Panc1 (cell line): ENCODE measurements around the gene KCNMA1. TPM values are rescaled to one million over a fixed set of nuclear protein-coding genes. Genes with fewer than 3 reads are reported as not detected.

Experiments
- ATAC-seq: fragments of 200-7000 bp; cut with Tn5 transposase; 2 replicates; pipeline ENCODE4 v1.9.1; 2020; ENCODE audit warnings: mild to moderate bottlenecking, moderate library complexity
- BruUV-seq: library from RNA; stranded (reverse); fragments of 400-500 nt; replicated peaks from 2 replicates; lab custom pipeline; 2021; lab: Mats Ljungman, UMichigan
- CTCF ChIA-PET: fragments of 300-600 bp; sonication (Branson Sonifier 250); formaldehyde crosslinking; loops from one replicate; lab custom pipeline; 2022; ENCODE audit warnings: antibody characterized with exemption; lab: Charles Lee
- POLR2A ChIA-PET: fragments of 300-600 bp; sonication (Branson Sonifier 250); formaldehyde crosslinking; loops from one replicate; lab custom pipeline; 2022; ENCODE audit warnings: antibody characterized with exemption; lab: Charles Lee
- DNase-seq: peaks from one replicate; pipeline ENCODE4 v3.0.0-alpha.2; 2010; ENCODE audit warnings: low read depth, low spot score
- H3K27ac ChIP-seq: 2 replicates; pipeline ENCODE4 v1.5.1; 2011; ENCODE audit warnings: mild to moderate bottlenecking, low read length, inconsistent platforms
- H3K27me3 ChIP-seq: fragments of 200-500 bp; sonication (Bioruptor generic); 2 replicates; pipeline ENCODE4 v1.6.0; 2014; ENCODE audit warnings: low read length, inconsistent platforms; ENCODE audit not compliant: control insufficient read depth, insufficient read depth
- H3K36me3 ChIP-seq: fragments of 200-500 bp; sonication (Bioruptor generic); 2 replicates; pipeline ENCODE4 v1.5.1; 2014; ENCODE audit warnings: inconsistent platforms, mild to moderate bottlenecking, low read length, moderate library complexity; ENCODE audit not compliant: control insufficient read depth, insufficient read depth
- H3K4me1 ChIP-seq: 2 replicates; pipeline ENCODE4 v1.5.1; 2011; ENCODE audit warnings: inconsistent platforms, mild to moderate bottlenecking, low read length, moderate library complexity; ENCODE audit not compliant: control insufficient read depth, insufficient read depth
- H3K4me3 ChIP-seq, 2 experiments: 2 replicates each; pipeline ENCODE4 v1.5.1; 2011 to 2012; ENCODE audit warnings: low read depth in 2 of 2, low read length in 2 of 2, mild to moderate bottlenecking in 2 of 2, inconsistent platforms in 1 of 2, moderate library complexity in 1 of 2
- H3K9me3 ChIP-seq: fragments of 200-500 bp; sonication (Bioruptor generic); 2 replicates; pipeline ENCODE4 v1.5.1; 2014; ENCODE audit warnings: low read depth, mild to moderate bottlenecking, inconsistent platforms, low read length, moderate library complexity; ENCODE audit not compliant: control insufficient read depth, insufficient read depth
- POLR2AphosphoS5 ChIP-seq: IDR thresholded peaks from 2 replicates; pipeline ENCODE4 v1.6.1; 2012; ENCODE audit warnings: mild to moderate bottlenecking, low read depth, low read length, moderate library complexity
- SIN3A ChIP-seq: IDR thresholded peaks from 2 replicates; pipeline ENCODE4 v1.6.1; 2012; ENCODE audit warnings: low read depth, mild to moderate bottlenecking, low read length, moderate library complexity, borderline replicate concordance; ENCODE audit not compliant: insufficient read depth
- TCF7L2 ChIP-seq: IDR thresholded peaks from 2 replicates; pipeline ENCODE4 v1.6.1; 2011; ENCODE audit warnings: mild to moderate bottlenecking, low read depth, low read length, inconsistent platforms
- in situ Hi-C: cut with HindIII; loops from 2 replicates; pipeline ENCODE4 v1.10.0; 2016; ENCODE audit warnings: low sequenced_read_pairs, low pct_unique_long_range_greater_than_20kb
- intact Hi-C: fragments of 100-400 bp; cut with micrococcal nuclease; formaldehyde crosslinking; loops from one replicate; pipeline ENCODE4 v1.10.0; 2022; ENCODE audit not compliant: unreplicated experiment
- total RNA-seq: library from RNA; stranded (reverse); gene quantifications from one replicate; pipeline ENCODE4 v1.2.1, GENCODE V29; 2021; ENCODE audit not compliant: unreplicated experiment
- TF ChIP-seq, protein P1 (sequence below), 2 experiments: IDR thresholded peaks; 2 replicates each; pipeline ENCODE4 v1.6.1; 2011 to 2012; ENCODE audit warnings: low read depth in 2 of 2, control low read depth in 1 of 2, low read length in 1 of 2, mild to moderate bottlenecking in 1 of 2, moderate library complexity in 1 of 2; ENCODE audit not compliant: insufficient read depth in 1 of 2
- TF ChIP-seq, protein P2 (sequence below): fragments of 450-650 bp; IDR thresholded peaks from 2 replicates; pipeline ENCODE4 v1.5.1; 2017; ENCODE audit warnings: mild to moderate bottlenecking

The KCNMA1 gene
- total RNA-seq, 1 experiment from 2014 or later: 91.9 TPM

- no TSS peak for BruUV-seq
- ATAC-seq (no peak), DNase-seq (no peak)
- intact Hi-C loops (no loop called here), in situ Hi-C loops (no loop called here)
- TF ChIP-seq, protein P1, sequence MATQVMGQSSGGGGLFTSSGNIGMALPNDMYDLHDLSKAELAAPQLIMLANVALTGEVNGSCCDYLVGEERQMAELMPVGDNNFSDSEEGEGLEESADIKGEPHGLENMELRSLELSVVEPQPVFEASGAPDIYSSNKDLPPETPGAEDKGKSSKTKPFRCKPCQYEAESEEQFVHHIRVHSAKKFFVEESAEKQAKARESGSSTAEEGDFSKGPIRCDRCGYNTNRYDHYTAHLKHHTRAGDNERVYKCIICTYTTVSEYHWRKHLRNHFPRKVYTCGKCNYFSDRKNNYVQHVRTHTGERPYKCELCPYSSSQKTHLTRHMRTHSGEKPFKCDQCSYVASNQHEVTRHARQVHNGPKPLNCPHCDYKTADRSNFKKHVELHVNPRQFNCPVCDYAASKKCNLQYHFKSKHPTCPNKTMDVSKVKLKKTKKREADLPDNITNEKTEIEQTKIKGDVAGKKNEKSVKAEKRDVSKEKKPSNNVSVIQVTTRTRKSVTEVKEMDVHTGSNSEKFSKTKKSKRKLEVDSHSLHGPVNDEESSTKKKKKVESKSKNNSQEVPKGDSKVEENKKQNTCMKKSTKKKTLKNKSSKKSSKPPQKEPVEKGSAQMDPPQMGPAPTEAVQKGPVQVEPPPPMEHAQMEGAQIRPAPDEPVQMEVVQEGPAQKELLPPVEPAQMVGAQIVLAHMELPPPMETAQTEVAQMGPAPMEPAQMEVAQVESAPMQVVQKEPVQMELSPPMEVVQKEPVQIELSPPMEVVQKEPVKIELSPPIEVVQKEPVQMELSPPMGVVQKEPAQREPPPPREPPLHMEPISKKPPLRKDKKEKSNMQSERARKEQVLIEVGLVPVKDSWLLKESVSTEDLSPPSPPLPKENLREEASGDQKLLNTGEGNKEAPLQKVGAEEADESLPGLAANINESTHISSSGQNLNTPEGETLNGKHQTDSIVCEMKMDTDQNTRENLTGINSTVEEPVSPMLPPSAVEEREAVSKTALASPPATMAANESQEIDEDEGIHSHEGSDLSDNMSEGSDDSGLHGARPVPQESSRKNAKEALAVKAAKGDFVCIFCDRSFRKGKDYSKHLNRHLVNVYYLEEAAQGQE (IDR thresholded peaks at IDR 0.05; ENCODE audit: insufficient read depth in 1 of 2, low read depth in 2 of 2, low read length in 1 of 2): no peak
- TF ChIP-seq TCF7L2 (no peak), POLR2AphosphoS5 (no peak), SIN3A (no peak)
- TF ChIP-seq, protein P2, sequence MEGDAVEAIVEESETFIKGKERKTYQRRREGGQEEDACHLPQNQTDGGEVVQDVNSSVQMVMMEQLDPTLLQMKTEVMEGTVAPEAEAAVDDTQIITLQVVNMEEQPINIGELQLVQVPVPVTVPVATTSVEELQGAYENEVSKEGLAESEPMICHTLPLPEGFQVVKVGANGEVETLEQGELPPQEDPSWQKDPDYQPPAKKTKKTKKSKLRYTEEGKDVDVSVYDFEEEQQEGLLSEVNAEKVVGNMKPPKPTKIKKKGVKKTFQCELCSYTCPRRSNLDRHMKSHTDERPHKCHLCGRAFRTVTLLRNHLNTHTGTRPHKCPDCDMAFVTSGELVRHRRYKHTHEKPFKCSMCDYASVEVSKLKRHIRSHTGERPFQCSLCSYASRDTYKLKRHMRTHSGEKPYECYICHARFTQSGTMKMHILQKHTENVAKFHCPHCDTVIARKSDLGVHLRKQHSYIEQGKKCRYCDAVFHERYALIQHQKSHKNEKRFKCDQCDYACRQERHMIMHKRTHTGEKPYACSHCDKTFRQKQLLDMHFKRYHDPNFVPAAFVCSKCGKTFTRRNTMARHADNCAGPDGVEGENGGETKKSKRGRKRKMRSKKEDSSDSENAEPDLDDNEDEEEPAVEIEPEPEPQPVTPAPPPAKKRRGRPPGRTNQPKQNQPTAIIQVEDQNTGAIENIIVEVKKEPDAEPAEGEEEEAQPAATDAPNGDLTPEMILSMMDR: no peak
- no peaks in the 10 kb centered on the region for H3K9me3 ChIP-seq
- H3K4me1 ChIP-seq: no peaks in the 10 kb centered on the region
- ChIA-PET POLR2A (no interaction called here), CTCF (no interaction called here)
- peaks cover 14% of the 10 kb centered on the region for H3K27me3 ChIP-seq
- H3K36me3 ChIP-seq: no peaks in the 10 kb centered on the region
- no peak overlapping the region for H3K4me3 ChIP-seq
- H3K27ac ChIP-seq: no peak overlapping the region
These were observed 44.9 kb upstream of the KCNMA1 start for GRCh38 chr10:77682393-77683087.

GRCh38 chr10:77681839-77682238 is 44.2 kb upstream of the KCNMA1 start:
- intact Hi-C loops: no loop called here

More at GRCh38 chr10:77681839-77682238, 44.2 kb upstream of the KCNMA1 start:
- in situ Hi-C loops: no loop called here
- BruUV-seq: no TSS peak
- Histone ChIP-seq H3K9me3 (no peaks in the 10 kb centered on the region), H3K4me3 (no peak overlapping the region), H3K27me3 (peaks cover 12% of the 10 kb centered on the region), H3K36me3 (no peaks in the 10 kb centered on the region), H3K27ac (no peak overlapping the region), H3K4me1 (no peaks in the 10 kb centered on the region)
- CTCF ChIA-PET: interaction anchor here (0.7 kb wide), 1 partner anchor 648 kb away, joined by 3 read pairs; no protein-coding TSS in a partner anchor
- ATAC-seq (no peak), DNase-seq (no peak)
- no peak for TF ChIP-seq POLR2AphosphoS5
- TF ChIP-seq, protein P1 (IDR thresholded peaks at IDR 0.05; ENCODE audit: insufficient read depth in 1 of 2, low read depth in 2 of 2, low read length in 1 of 2): no peak
- POLR2A ChIA-PET: no interaction called here
